Neural progenitor cell (in vitro differentiated cells): Measurements from ENCODE around the gene EXOC6B. TPM values are rescaled to one million over a fixed set of nuclear protein-coding genes. Genes with fewer than 3 reads are reported as not detected.

Source experiments
- DNase-seq: peaks from one replicate; pipeline ENCODE4 v3.0.0-alpha.2; 2016; ENCODE audit warnings: low spot score
- H2AFZ ChIP-seq: fragments of 200-600 bp; sonication (generic); replicated peaks from 2 replicates; pipeline ENCODE4 v1.6.1; 2016; ENCODE audit warnings: antibody characterized with exemption
- H3F3A ChIP-seq: fragments of 200-600 bp; sonication (generic); 2 replicates; pipeline ENCODE4 v1.6.1; 2016; ENCODE audit warnings: antibody characterized with exemption, low read depth
- H3K27ac ChIP-seq: fragments of 200-600 bp; sonication (generic); 2 replicates; pipeline ENCODE4 v1.5.1; 2016; ENCODE audit warnings: mild to moderate bottlenecking
- H3K27me3 ChIP-seq: fragments of 200-600 bp; sonication (generic); 2 replicates; pipeline ENCODE4 v1.6.1; 2016; ENCODE audit warnings: mild to moderate bottlenecking, moderate library complexity
- H3K36me3 ChIP-seq: fragments of 200-600 bp; sonication (generic); 2 replicates; pipeline ENCODE4 v1.5.1; 2016
- H3K4me1 ChIP-seq: fragments of 200-600 bp; sonication (generic); 2 replicates; pipeline ENCODE4 v1.6.1; 2016; ENCODE audit warnings: mixed run types
- H3K4me2 ChIP-seq: fragments of 200-600 bp; sonication (generic); 2 replicates; pipeline ENCODE4 v1.6.1; 2016
- H3K4me3 ChIP-seq: fragments of 200-600 bp; sonication (generic); 2 replicates; pipeline ENCODE4 v1.5.1; 2016
- H3K79me2 ChIP-seq: fragments of 200-600 bp; sonication (generic); 2 replicates; pipeline ENCODE4 v1.6.1; 2016; ENCODE audit warnings: low read depth
- H3K9ac ChIP-seq: fragments of 200-600 bp; sonication (generic); 2 replicates; pipeline ENCODE4 v1.6.1; 2016
- H3K9me3 ChIP-seq: fragments of 200-600 bp; sonication (generic); 2 replicates; pipeline ENCODE4 v1.5.1; 2016; ENCODE audit warnings: low read depth
- H4K20me1 ChIP-seq: fragments of 200-600 bp; sonication (generic); 2 replicates; pipeline ENCODE4 v1.6.1; 2016; ENCODE audit warnings: low read depth
- H3K27ac Mint-ChIP-seq: 3 replicates; pipeline ENCODE4 v1.8.0; 2021; ENCODE audit warnings: mixed read lengths
- H3K27me3 Mint-ChIP-seq: 2 replicates; pipeline ENCODE4 v1.8.0; 2022; ENCODE audit warnings: low read depth, mild to moderate bottlenecking, inconsistent platforms, moderate library complexity, mixed read lengths; ENCODE audit not compliant: insufficient read depth
- H3K36me3 Mint-ChIP-seq: 3 replicates; pipeline ENCODE4 v1.8.0; 2021; ENCODE audit warnings: mixed read lengths
- H3K4me1 Mint-ChIP-seq: 3 replicates; pipeline ENCODE4 v1.8.0; 2021; ENCODE audit warnings: mixed read lengths
- H3K4me3 Mint-ChIP-seq: 3 replicates; pipeline ENCODE4 v1.8.0; 2021; ENCODE audit warnings: mild to moderate bottlenecking, moderate library complexity, mixed read lengths
- H3K9me3 Mint-ChIP-seq: 3 replicates; pipeline ENCODE4 v1.8.0; 2020; ENCODE audit warnings: mixed read lengths
- EZH2 ChIP-seq: fragments of 200-600 bp; sonication (generic); IDR thresholded peaks from 2 replicates; pipeline ENCODE4 v1.6.1; 2017; ENCODE audit warnings: antibody characterized with exemption, mild to moderate bottlenecking, moderate library complexity
- EZH2phosphoT487 ChIP-seq: fragments of 200-600 bp; sonication (generic); IDR thresholded peaks from 2 replicates; pipeline ENCODE4 v1.6.1; 2017; ENCODE audit warnings: antibody characterized with exemption
- total RNA-seq: library from RNA; depleted of rRNA; stranded (reverse); fragments of >200 nt; gene quantifications from 2 replicates; pipeline ENCODE4 v1.2.3, GENCODE V29; 2015; ENCODE audit warnings: low replicate concordance
- TF ChIP-seq, protein P1 (sequence below): fragments of 200-600 bp; sonication (generic); IDR thresholded peaks from 2 replicates; pipeline ENCODE4 v1.5.1; 2017; ENCODE audit warnings: antibody characterized with exemption, mild to moderate bottlenecking

The EXOC6B gene
- total RNA-seq, 1 donor from 2014 or later: 41.2 TPM

DNA sequence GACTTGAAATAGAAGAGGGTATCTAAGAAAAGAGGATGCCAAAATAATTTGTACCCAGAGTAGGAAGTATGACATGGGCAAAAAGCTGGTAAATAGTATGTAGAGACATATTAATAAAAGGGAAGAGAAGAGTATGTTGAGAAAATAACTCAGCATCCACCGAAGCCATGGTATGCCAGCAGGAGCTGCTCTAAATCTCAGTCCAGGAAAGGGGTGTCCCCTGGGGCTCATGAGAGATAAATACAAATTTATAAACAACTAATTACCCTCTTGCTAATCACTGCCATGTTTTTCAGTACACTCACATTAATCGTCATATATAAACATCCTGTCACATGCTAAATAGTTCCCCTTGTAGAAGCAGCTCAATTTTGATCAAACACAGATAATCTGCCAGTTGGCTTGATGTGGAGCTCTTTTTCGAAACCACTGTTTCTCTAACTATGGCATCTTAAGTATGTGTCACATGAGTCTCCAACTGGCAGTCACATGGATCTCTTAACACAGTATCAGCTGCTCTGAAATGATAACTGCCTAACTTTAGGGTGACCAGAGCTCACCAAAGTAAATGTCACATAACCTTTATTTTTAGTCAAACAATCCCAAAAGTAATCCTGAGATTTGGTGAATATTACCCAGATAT, 31.9 kb downstream of the EXOC6B start:
- Mint-ChIP-seq H3K36me3 (no peaks in the 10 kb centered on the region), H3K4me1 (no peaks in the 10 kb centered on the region), H3K27me3 (no peaks in the 10 kb centered on the region), H3K9me3 (no peaks in the 10 kb centered on the region), H3K4me3 (no peak overlapping the region), H3K27ac (no peak overlapping the region)
- Histone ChIP-seq H2AFZ (no peak overlapping the region), H3K9ac (no peak overlapping the region), H3K4me1 (no peaks in the 10 kb centered on the region), H3K9me3 (no peaks in the 10 kb centered on the region), H3K4me2 (no peak overlapping the region), H3K36me3 (no peaks in the 10 kb centered on the region), H3K79me2 (peaks cover 15% of the 10 kb centered on the region), H3F3A (no peaks in the 10 kb centered on the region), H3K4me3 (no peak overlapping the region), H4K20me1 (peaks cover 31% of the 10 kb centered on the region), H3K27ac (no peak overlapping the region), H3K27me3 (no peaks in the 10 kb centered on the region)
- DNase-seq: no peak
- TF ChIP-seq EZH2: no peak
- TF ChIP-seq EZH2phosphoT487: no peak
- TF ChIP-seq, protein P1, sequence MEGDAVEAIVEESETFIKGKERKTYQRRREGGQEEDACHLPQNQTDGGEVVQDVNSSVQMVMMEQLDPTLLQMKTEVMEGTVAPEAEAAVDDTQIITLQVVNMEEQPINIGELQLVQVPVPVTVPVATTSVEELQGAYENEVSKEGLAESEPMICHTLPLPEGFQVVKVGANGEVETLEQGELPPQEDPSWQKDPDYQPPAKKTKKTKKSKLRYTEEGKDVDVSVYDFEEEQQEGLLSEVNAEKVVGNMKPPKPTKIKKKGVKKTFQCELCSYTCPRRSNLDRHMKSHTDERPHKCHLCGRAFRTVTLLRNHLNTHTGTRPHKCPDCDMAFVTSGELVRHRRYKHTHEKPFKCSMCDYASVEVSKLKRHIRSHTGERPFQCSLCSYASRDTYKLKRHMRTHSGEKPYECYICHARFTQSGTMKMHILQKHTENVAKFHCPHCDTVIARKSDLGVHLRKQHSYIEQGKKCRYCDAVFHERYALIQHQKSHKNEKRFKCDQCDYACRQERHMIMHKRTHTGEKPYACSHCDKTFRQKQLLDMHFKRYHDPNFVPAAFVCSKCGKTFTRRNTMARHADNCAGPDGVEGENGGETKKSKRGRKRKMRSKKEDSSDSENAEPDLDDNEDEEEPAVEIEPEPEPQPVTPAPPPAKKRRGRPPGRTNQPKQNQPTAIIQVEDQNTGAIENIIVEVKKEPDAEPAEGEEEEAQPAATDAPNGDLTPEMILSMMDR: no peak

DNA sequence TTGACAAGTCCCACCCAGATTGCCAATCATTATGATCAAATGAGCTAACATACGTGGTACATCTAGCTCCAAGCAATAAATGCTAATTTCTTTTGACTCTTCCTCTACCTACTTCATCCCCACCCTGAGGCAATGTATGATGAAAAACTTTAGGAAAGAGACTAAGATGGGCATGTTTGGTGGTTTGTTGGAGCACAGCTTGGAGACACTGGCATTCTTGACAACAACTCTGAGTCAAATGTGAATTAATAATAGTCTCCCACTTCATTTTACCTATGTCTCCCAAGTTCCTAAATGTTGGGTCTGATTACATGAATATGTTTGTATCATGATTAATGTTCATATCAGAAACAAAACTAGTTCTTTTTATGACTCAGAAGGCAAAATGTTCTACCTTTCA, 36.6 kb downstream of the EXOC6B start:
- Mint-ChIP-seq H3K27ac (no peak overlapping the region), H3K36me3 (peaks cover 15% of the 10 kb centered on the region), H3K9me3 (peaks cover 12% of the 10 kb centered on the region), H3K4me3 (no peak overlapping the region), H3K27me3 (no peaks in the 10 kb centered on the region), H3K4me1 (no peaks in the 10 kb centered on the region)
- Histone ChIP-seq H3K4me1 (no peaks in the 10 kb centered on the region), H3K9me3 (no peaks in the 10 kb centered on the region), H3F3A (no peaks in the 10 kb centered on the region), H3K9ac (no peak overlapping the region), H3K36me3 (no peaks in the 10 kb centered on the region), H3K4me2 (no peak overlapping the region), H3K4me3 (no peak overlapping the region), H3K79me2 (peaks cover 9% of the 10 kb centered on the region), H4K20me1 (peaks cover 11% of the 10 kb centered on the region), H3K27ac (no peak overlapping the region), H2AFZ (no peak overlapping the region), H3K27me3 (no peaks in the 10 kb centered on the region)
- TF ChIP-seq EZH2 (no peak), EZH2phosphoT487 (no peak)
- TF ChIP-seq, protein P1: no peak
- DNase-seq: no peak

DNA sequence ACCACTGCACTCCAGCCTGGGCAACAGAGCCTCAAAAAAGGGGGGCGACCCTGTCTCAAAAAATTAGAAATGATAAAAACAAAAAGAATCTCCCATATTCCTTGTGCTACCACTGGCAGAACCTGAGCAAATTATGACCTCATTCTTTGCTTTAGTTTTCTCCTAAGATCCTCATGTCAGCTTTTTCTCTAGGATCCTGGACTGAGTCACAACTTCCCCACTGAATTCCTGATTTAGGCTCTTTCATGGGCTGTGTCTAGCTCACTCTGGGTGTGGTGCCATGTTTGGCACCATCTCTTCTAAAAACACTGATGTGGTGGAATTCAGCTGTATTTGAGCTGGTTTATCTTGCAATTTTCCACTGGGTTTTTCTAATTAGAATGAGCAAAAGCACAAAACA, 37.1 kb downstream of the EXOC6B start:
- Histone ChIP-seq H3K27ac (no peak overlapping the region), H3K79me2 (peaks cover 9% of the 10 kb centered on the region), H2AFZ (no peak overlapping the region), H3K9ac (no peak overlapping the region), H3K4me2 (no peak overlapping the region), H3K27me3 (no peaks in the 10 kb centered on the region), H3K9me3 (no peaks in the 10 kb centered on the region), H3F3A (no peaks in the 10 kb centered on the region), H3K36me3 (no peaks in the 10 kb centered on the region), H3K4me3 (no peak overlapping the region), H3K4me1 (no peaks in the 10 kb centered on the region), H4K20me1 (peaks cover 6% of the 10 kb centered on the region)
- H3K36me3 Mint-ChIP-seq: peaks cover 20% of the 10 kb centered on the region
- DNase-seq: no peak
- peaks cover 14% of the 10 kb centered on the region for H3K9me3 Mint-ChIP-seq
- H3K27me3 Mint-ChIP-seq: no peaks in the 10 kb centered on the region
- H3K27ac Mint-ChIP-seq: no peak overlapping the region
- no peaks in the 10 kb centered on the region for H3K4me1 Mint-ChIP-seq
- H3K4me3 Mint-ChIP-seq: no peak overlapping the region
- TF ChIP-seq, protein P1: no peak
- TF ChIP-seq EZH2phosphoT487 (no peak), EZH2 (no peak)
